ENCODE measurements around the gene TMEM74B. TPM values are rescaled to one million over a fixed set of nuclear protein-coding genes. Genes with fewer than 3 reads are reported as not detected.

The TMEM74B gene
- total and polyA plus RNA-seq, 2 donors (not counting 1 experiment from before 2014, with no cell fraction given), result 0.42 to 1.4 TPM

DNA sequence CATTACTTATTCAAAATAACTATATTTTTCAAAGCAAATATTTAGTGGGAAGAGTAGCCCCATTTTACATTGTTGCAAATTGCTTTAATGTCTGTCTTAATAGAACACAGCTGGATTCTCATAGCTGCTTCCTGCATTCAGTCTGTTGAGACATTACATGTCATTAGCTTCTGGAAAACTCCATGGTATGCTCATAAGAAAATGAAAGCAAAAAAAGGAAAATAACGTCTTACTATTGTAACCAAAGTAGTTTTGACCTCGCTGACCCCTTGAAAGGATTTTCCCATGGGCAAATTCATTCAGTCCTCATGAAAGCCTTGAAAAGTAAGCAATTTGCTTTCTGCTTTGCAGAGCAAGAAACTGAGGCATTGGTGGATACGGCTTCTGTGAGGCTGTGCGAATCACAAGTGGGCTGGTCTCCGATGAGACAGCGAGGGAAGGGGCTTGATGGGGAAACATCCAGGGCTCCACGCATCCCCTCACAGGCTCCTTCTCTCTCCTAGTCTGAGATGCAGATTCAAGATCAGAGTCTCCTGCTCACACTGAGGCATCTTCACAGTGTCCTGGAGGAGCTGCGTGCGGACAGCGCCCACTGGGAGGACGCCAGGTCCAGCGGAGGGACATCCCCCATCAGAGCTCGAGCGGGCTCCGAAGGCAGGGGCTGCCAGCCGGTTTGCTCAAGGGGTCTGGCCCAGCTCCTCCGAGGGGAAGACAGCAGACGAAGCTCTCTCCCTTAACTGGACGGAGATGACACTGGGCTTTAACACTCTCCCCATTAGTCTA, 21.8 kb upstream of the TMEM74B start:
- Histone ChIP-seq H3K9ac (ENCODE audit: low read length) (no peak overlapping the region), H3K4me2 (replicated peaks; ENCODE audit: low read depth, low read length, poor library complexity, severe bottlenecking) (no peak overlapping the region), H3K4me3 (ENCODE audit: control extremely low read depth in 1 of 5, extremely low read depth in 1 of 5, insufficient read depth in 1 of 5, low read depth in 2 of 5, low read length in 4 of 5) (no peak overlapping the region), H3K4me1 (ENCODE audit: control insufficient read depth in 2 of 2, insufficient read depth in 2 of 2, low read length in 2 of 2) (no peaks in the 10 kb centered on the region), H4K20me1 (ENCODE audit: control insufficient read depth, insufficient read depth, low read length, poor library complexity, severe bottlenecking) (no peaks in the 10 kb centered on the region), H3K27ac (ENCODE audit: low read length in 2 of 2) (no peak overlapping the region), H3K79me2 (ENCODE audit: control insufficient read depth, insufficient read depth, low read length) (no peaks in the 10 kb centered on the region), H3K27me3 (replicated peaks in 1 of 4; ENCODE audit: control extremely low read depth in 1 of 4, control insufficient read depth in 3 of 4, insufficient read depth in 4 of 4, low read length in 3 of 4) (peaks cover 0 to 5% (median 4%) of the 10 kb centered on the region in 4 experiments), H2AFZ (ENCODE audit: insufficient read depth, low read depth, low read length, poor library complexity, severe bottlenecking) (no peak overlapping the region), H3K36me3 (replicated peaks in 1 of 2; ENCODE audit: control extremely low read depth in 1 of 2, control insufficient read depth in 1 of 2, extremely low read depth in 1 of 2, insufficient read depth in 2 of 2, low read length in 1 of 2) (no peaks in the 10 kb centered on the region), H3K9me3 (ENCODE audit: control extremely low read depth in 1 of 3, control insufficient read depth in 2 of 3, insufficient read depth in 1 of 3, low read length in 2 of 3) (no peaks in the 10 kb centered on the region)
- intact Hi-C loops (cut with micrococcal nuclease), result no loop called here
- Mint-ChIP-seq H3K4me1 (no peaks in the 10 kb centered on the region), H3K9me3 (ENCODE audit: insufficient read depth) (no peaks in the 10 kb centered on the region), H3K27ac (no peak overlapping the region), H3K4me3 (no peak overlapping the region), H3K27me3 (peaks cover 19% of the 10 kb centered on the region)
- ChIA-PET CTCF (no interaction called here), POLR2A (no interaction called here)
- TF ChIP-seq EZH2 (IDR thresholded peaks at IDR 0.05; ENCODE audit: borderline replicate concordance, insufficient read depth, low read depth, low read length, poor library complexity, severe bottlenecking), result no peak
- TF ChIP-seq, protein P1, sequence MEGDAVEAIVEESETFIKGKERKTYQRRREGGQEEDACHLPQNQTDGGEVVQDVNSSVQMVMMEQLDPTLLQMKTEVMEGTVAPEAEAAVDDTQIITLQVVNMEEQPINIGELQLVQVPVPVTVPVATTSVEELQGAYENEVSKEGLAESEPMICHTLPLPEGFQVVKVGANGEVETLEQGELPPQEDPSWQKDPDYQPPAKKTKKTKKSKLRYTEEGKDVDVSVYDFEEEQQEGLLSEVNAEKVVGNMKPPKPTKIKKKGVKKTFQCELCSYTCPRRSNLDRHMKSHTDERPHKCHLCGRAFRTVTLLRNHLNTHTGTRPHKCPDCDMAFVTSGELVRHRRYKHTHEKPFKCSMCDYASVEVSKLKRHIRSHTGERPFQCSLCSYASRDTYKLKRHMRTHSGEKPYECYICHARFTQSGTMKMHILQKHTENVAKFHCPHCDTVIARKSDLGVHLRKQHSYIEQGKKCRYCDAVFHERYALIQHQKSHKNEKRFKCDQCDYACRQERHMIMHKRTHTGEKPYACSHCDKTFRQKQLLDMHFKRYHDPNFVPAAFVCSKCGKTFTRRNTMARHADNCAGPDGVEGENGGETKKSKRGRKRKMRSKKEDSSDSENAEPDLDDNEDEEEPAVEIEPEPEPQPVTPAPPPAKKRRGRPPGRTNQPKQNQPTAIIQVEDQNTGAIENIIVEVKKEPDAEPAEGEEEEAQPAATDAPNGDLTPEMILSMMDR (IDR thresholded peaks at IDR 0.05), result no peak
- 92% methylated on average over 17 of the region's 19 CpGs for WGBS (ENCODE audit: insufficient coverage)
- ATAC-seq (ENCODE audit: low read depth) (no peak), DNase-seq (no peak)

DNA sequence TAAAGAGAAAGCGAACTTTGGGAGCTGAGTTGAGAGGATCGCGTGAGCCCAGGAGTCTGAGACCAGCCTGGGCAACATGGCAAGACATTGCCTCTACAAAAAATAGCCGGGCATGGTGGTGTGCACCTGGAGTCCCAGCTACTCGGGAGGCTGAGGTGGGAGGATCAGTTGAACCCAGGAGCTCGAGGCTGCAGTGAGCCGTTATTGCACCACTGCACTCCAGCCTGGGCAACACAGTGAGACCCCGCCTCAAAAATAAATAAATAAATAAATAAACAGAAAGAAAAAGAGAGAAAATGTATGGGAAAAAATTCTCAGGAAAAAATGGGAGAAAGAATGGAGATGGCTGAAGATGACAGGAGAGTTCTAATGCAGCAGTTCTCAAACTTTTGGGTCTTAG, 21.0 kb upstream of the TMEM74B start:
- Histone ChIP-seq H3K9me3 (ENCODE audit: control extremely low read depth in 1 of 3, control insufficient read depth in 2 of 3, insufficient read depth in 1 of 3, low read length in 2 of 3) (no peaks in the 10 kb centered on the region), H3K27me3 (replicated peaks in 1 of 4; ENCODE audit: control extremely low read depth in 1 of 4, control insufficient read depth in 3 of 4, insufficient read depth in 4 of 4, low read length in 3 of 4) (peaks cover 0 to 9% (median 4%) of the 10 kb centered on the region in 4 experiments), H2AFZ (ENCODE audit: insufficient read depth, low read depth, low read length, poor library complexity, severe bottlenecking) (no peak overlapping the region), H3K79me2 (ENCODE audit: control insufficient read depth, insufficient read depth, low read length) (no peaks in the 10 kb centered on the region), H3K4me1 (ENCODE audit: control insufficient read depth in 2 of 2, insufficient read depth in 2 of 2, low read length in 2 of 2) (no peaks in the 10 kb centered on the region), H3K9ac (ENCODE audit: low read length) (no peak overlapping the region), H3K4me2 (replicated peaks; ENCODE audit: low read depth, low read length, poor library complexity, severe bottlenecking) (no peak overlapping the region), H3K27ac (ENCODE audit: low read length in 2 of 2) (no peak overlapping the region), H4K20me1 (ENCODE audit: control insufficient read depth, insufficient read depth, low read length, poor library complexity, severe bottlenecking) (no peaks in the 10 kb centered on the region), H3K36me3 (replicated peaks in 1 of 2; ENCODE audit: control extremely low read depth in 1 of 2, control insufficient read depth in 1 of 2, extremely low read depth in 1 of 2, insufficient read depth in 2 of 2, low read length in 1 of 2) (no peaks in the 10 kb centered on the region), H3K4me3 (ENCODE audit: control extremely low read depth in 1 of 5, extremely low read depth in 1 of 5, insufficient read depth in 1 of 5, low read depth in 2 of 5, low read length in 4 of 5) (no peak overlapping the region)
- WGBS (ENCODE audit: insufficient coverage), result 90% methylated on average over 6 of the region's 8 CpGs
- no peaks in the 10 kb centered on the region for H3K4me1 Mint-ChIP-seq
- TF ChIP-seq, protein P1 (IDR thresholded peaks at IDR 0.05), result no peak
- TF ChIP-seq EZH2 (IDR thresholded peaks at IDR 0.05; ENCODE audit: borderline replicate concordance, insufficient read depth, low read depth, low read length, poor library complexity, severe bottlenecking), result no peak
- intact Hi-C loops (cut with micrococcal nuclease), result no loop called here
- no peak for ATAC-seq (ENCODE audit: low read depth)
- H3K9me3 Mint-ChIP-seq (ENCODE audit: insufficient read depth), result no peaks in the 10 kb centered on the region
- no peak for DNase-seq
- no peak overlapping the region for H3K27ac Mint-ChIP-seq
- POLR2A ChIA-PET, result no interaction called here
- H3K27me3 Mint-ChIP-seq, result peaks cover 22% of the 10 kb centered on the region
- H3K4me3 Mint-ChIP-seq, result no peak overlapping the region
- CTCF ChIA-PET, result interaction anchor here (0.6 kb wide), 1 partner anchor 51 kb away, joined by 3 read pairs; no protein-coding TSS in a partner anchor
